OCI-LY7 (cell line): Measurements from ENCODE around the gene ARHGEF40. TPM values are rescaled to one million over a fixed set of nuclear protein-coding genes. Genes with fewer than 3 reads are reported as not detected.

Experiments used
- BruUV-seq: library from RNA; stranded (reverse); fragments of 400-500 nt; replicated peaks from 2 replicates; lab custom pipeline; 2021; lab: Mats Ljungman, UMichigan
- CTCF ChIA-PET: fragments of 300-600 bp; sonication (Branson Sonifier 250); formaldehyde crosslinking; loops from one replicate; lab custom pipeline; 2022; ENCODE audit warnings: antibody characterized with exemption; ENCODE audit not compliant: unreplicated experiment; lab: Charles Lee
- POLR2A ChIA-PET: fragments of 300-600 bp; sonication (Branson Sonifier 250); formaldehyde crosslinking; loops from one replicate; lab custom pipeline; 2022; ENCODE audit warnings: antibody characterized with exemption; lab: Charles Lee
- DNase-seq: peaks from one replicate; pipeline ENCODE4 v3.0.0-alpha.2; 2015; ENCODE audit warnings: low spot score
- H2AFZ ChIP-seq: fragments of 200-600 bp; sonication (generic), shearing (Covaris generic); 2 replicates; pipeline ENCODE4 v1.6.1; 2014; ENCODE audit warnings: mild to moderate bottlenecking, antibody characterized with exemption, low read length, moderate library complexity
- H3K27ac ChIP-seq: fragments of 200-600 bp; sonication (generic); 2 replicates; pipeline ENCODE4 v1.5.1; 2014; ENCODE audit warnings: mixed run types, low read depth, mild to moderate bottlenecking, moderate library complexity, low read length, inconsistent platforms; ENCODE audit not compliant: poor library complexity, severe bottlenecking
- H3K36me3 ChIP-seq: fragments of 200-600 bp; sonication (generic); 2 replicates; pipeline ENCODE4 v1.6.1; 2014; ENCODE audit warnings: mild to moderate bottlenecking, antibody characterized with exemption, low read length, moderate library complexity, mixed read lengths; ENCODE audit not compliant: insufficient read depth
- H3K4me1 ChIP-seq: fragments of 200-600 bp; sonication (generic); 2 replicates; pipeline ENCODE4 v1.5.1; 2014; ENCODE audit warnings: mild to moderate bottlenecking, low read length; ENCODE audit not compliant: insufficient read depth, poor library complexity, severe bottlenecking
- H3K4me2 ChIP-seq: fragments of 200-600 bp; sonication (generic); 2 replicates; pipeline ENCODE4 v1.6.1; 2014; ENCODE audit warnings: mild to moderate bottlenecking, low read length
- H3K4me3 ChIP-seq: fragments of 200-600 bp; sonication (generic); 2 replicates; pipeline ENCODE4 v1.5.1; 2014; ENCODE audit warnings: mild to moderate bottlenecking, low read depth, low read length; ENCODE audit not compliant: poor library complexity, severe bottlenecking
- H3K79me2 ChIP-seq: fragments of 200-600 bp; sonication (generic); 2 replicates; pipeline ENCODE4 v1.6.1; 2016; ENCODE audit warnings: low read depth, mild to moderate bottlenecking, low read length, moderate library complexity, mixed read lengths; ENCODE audit not compliant: insufficient read depth
- H3K9me2 ChIP-seq: fragments of 200-600 bp; sonication (generic); 2 replicates; pipeline ENCODE4 v1.6.1; 2016; ENCODE audit warnings: mild to moderate bottlenecking, low read length, mixed read lengths; ENCODE audit not compliant: insufficient read depth
- H3K9me3 ChIP-seq: fragments of 200-600 bp; sonication (generic); 2 replicates; pipeline ENCODE4 v1.6.1; 2014; ENCODE audit warnings: mild to moderate bottlenecking, mixed run types, low read length, mixed read lengths
- H4K20me1 ChIP-seq: fragments of 200-600 bp; sonication (generic); 2 replicates; pipeline ENCODE4 v1.6.1; 2014; ENCODE audit warnings: mild to moderate bottlenecking, antibody characterized with exemption, low read length, moderate library complexity, mixed read lengths; ENCODE audit not compliant: insufficient read depth
- CTCF ChIP-seq: fragments of 200-600 bp; sonication (generic); conservative IDR thresholded peaks from 2 replicates; pipeline ENCODE4 v1.5.1; 2014; ENCODE audit warnings: mild to moderate bottlenecking, antibody characterized with exemption, low read length, moderate library complexity, mixed read lengths
- EZH2phosphoT487 ChIP-seq: fragments of 200-600 bp; sonication (generic); IDR thresholded peaks from 2 replicates; pipeline ENCODE4 v1.6.1; 2018; ENCODE audit warnings: low read depth, borderline replicate concordance, mild to moderate bottlenecking, mixed run types, antibody characterized with exemption, low read length, moderate library complexity, mixed read lengths
- intact Hi-C: fragments of 100-400 bp; cut with micrococcal nuclease; formaldehyde crosslinking; loops from one replicate; pipeline ENCODE4 v1.10.0; 2022; ENCODE audit not compliant: unreplicated experiment
- total RNA-seq, 2 experiments: library from RNA; depleted of rRNA in 1 of 2; stranded (reverse); fragments of >200 nt in 1 of 2; shearing (Covaris generic) in 1 of 2; gene quantifications; 2 replicates each; pipeline ENCODE4 v1.2.3, GENCODE V29; 2014 to 2022

ARHGEF40 gene
- total RNA-seq, 2 experiments from 2014 or later: 1.3 to 2.0 TPM

- Histone ChIP-seq H3K27ac (no peak overlapping the region), H3K36me3 (no peaks in the 10 kb centered on the region), H3K9me3 (no peaks in the 10 kb centered on the region), H3K4me3 (no peak overlapping the region), H4K20me1 (no peaks in the 10 kb centered on the region), H3K4me2 (0 out of 2 replicates have a peak overlapping the region, but pooled peaks have one; percentile 87), H3K9me2 (no peaks in the 10 kb centered on the region), H3K79me2 (no peaks in the 10 kb centered on the region), H2AFZ (no peak overlapping the region), H3K4me1 (peaks cover 41% of the 10 kb centered on the region)
- ChIA-PET POLR2A (interaction anchor here (0.6 to 2.5 kb wide), 2 partner anchors 36 to 474 kb away, joined by 4 to 17 read pairs; no protein-coding TSS in a partner anchor), CTCF (interaction anchor here (1.0 to 2.6 kb wide), 4 partner anchors 22 to 54 kb away, joined by 3 to 23 read pairs (median 6); no protein-coding TSS in a partner anchor)
- intact Hi-C loops: loop anchor here (1.0 kb wide), 2 partner anchors 24 to 36 kb away; no protein-coding TSS in a partner anchor
- peak; percentile 76 for DNase-seq
- no TSS peak for BruUV-seq
- peak; percentile 32; the same call in 1 of the 2 replicates for TF ChIP-seq EZH2phosphoT487
- peak; percentile 74 for TF ChIP-seq CTCF
These were observed 1.4 kb upstream of the ARHGEF40 start for GRCh38 chr14:21068521-21069387.

- POLR2A ChIA-PET: no interaction called here
- no peak for DNase-seq
- no peak for TF ChIP-seq CTCF
- TF ChIP-seq EZH2phosphoT487: peak; percentile 39; the same call in 1 of the 2 replicates
- Histone ChIP-seq H3K36me3 (no peaks in the 10 kb centered on the region), H2AFZ (peak overlapping the region; percentile 18; the same call in 1 of the 2 replicates), H3K4me3 (peak overlapping the region; percentile 68), H3K9me2 (no peaks in the 10 kb centered on the region), H3K9me3 (no peaks in the 10 kb centered on the region), H3K27ac (no peak overlapping the region), H3K4me1 (peaks cover 41% of the 10 kb centered on the region), H4K20me1 (no peaks in the 10 kb centered on the region), H3K79me2 (no peaks in the 10 kb centered on the region), H3K4me2 (peak overlapping the region; percentile 87)
- CTCF ChIA-PET: interaction anchor here (0.6 to 2.6 kb wide), 3 partner anchors 9 to 34 kb away, joined by 3 to 23 read pairs (median 7); no protein-coding TSS in a partner anchor
- intact Hi-C loops: loop anchor here (2.0 kb wide), 1 partner anchor 17 kb away; no protein-coding TSS in a partner anchor
- BruUV-seq: no TSS peak
These were observed 569 bp upstream of the ARHGEF40 start for GRCh38 chr14:21069388-21070082.
